ENCODE results near the gene XYLB. TPM values are rescaled to one million over a fixed set of nuclear protein-coding genes. Genes with fewer than 3 reads are reported as not detected.

Gene XYLB
- total and polyA plus RNA-seq, 2 of the 13 experiments (the other 11 are each of a cell fraction or from before 2014, with no cell fraction given): 25.9 to 30.0 TPM

- TF ChIP-seq CREB1 (IDR thresholded peaks at IDR 0.05): peak; percentile 55
- no peak for TF ChIP-seq CREB1 (CRISPR knock-in tag; IDR thresholded peaks at IDR 0.05)
- TF ChIP-seq E2F1 (CRISPR knock-in tag; IDR thresholded peaks at IDR 0.05): peak; percentile 84; the same call in 1 of the 2 replicates
- TF ChIP-seq ZNF431 (CRISPR knock-in tag; IDR thresholded peaks at IDR 0.05; ENCODE audit: borderline replicate concordance, low read depth): peak; percentile 85
- TF ChIP-seq ZBTB44 (CRISPR knock-in tag; IDR thresholded peaks at IDR 0.05): 0 out of 2 replicates have a peak, but pooled peaks have one; percentile 21
- TF ChIP-seq ZNF101 (CRISPR knock-in tag; IDR thresholded peaks at IDR 0.05; ENCODE audit: borderline replicate concordance, low read depth): no peak
- no peak for TF ChIP-seq RFX1 (IDR thresholded peaks at IDR 0.05)
- TF ChIP-seq ZNF225 (CRISPR knock-in tag; IDR thresholded peaks at IDR 0.05): no peak; the same call in 1 of the 2 replicates
- TF ChIP-seq ZNF776 (CRISPR knock-in tag; IDR thresholded peaks at IDR 0.05): peak; percentile 98
- TF ChIP-seq NCOA5 (CRISPR knock-in tag; IDR thresholded peaks at IDR 0.05): no peak
- TF ChIP-seq SRY (CRISPR knock-in tag; IDR thresholded peaks at IDR 0.05): peak; percentile 94
- peak; percentile 58; the same call in 1 of the 2 replicates for TF ChIP-seq PLSCR1 (CRISPR knock-in tag; IDR thresholded peaks at IDR 0.05; ENCODE audit: borderline replicate concordance)
- TF ChIP-seq TBP (CRISPR knock-in tag; IDR thresholded peaks at IDR 0.05): no peak
- TF ChIP-seq KLF12 (CRISPR knock-in tag; IDR thresholded peaks at IDR 0.05; ENCODE audit: borderline replicate concordance): peak; percentile 71
- TF ChIP-seq ZNF549 (CRISPR knock-in tag; IDR thresholded peaks at IDR 0.05): no peak
- TF ChIP-seq ETS1 (CRISPR knock-in tag; IDR thresholded peaks at IDR 0.05): peak; percentile 29; the same call in 1 of the 2 replicates
- TF ChIP-seq MATR3 (CRISPR knock-in tag; IDR thresholded peaks at IDR 0.05): no peak
- TF ChIP-seq CENPT (CRISPR knock-in tag; IDR thresholded peaks at IDR 0.05; ENCODE audit: low read depth): no peak
- TF ChIP-seq PAXIP1 (CRISPR knock-in tag; conservative IDR thresholded peaks at IDR 0.05): peak; percentile 56
- peak; percentile 83 for TF ChIP-seq ZNF546 (CRISPR knock-in tag; conservative IDR thresholded peaks at IDR 0.05)
Observed at GRCh38 chr3:38346587-38347410, at the start of gene XYLB (continued).

Measured in HepG2 (cell line).